Endothelial cell of umbilical vein (primary cell): Measurements from ENCODE around the gene STK39. TPM values are rescaled to one million over a fixed set of nuclear protein-coding genes. Genes with fewer than 3 reads are reported as not detected.

Experiments
- BruUV-seq: library from RNA; stranded (reverse); fragments of 400-500 nt; replicated peaks from 2 replicates; lab custom pipeline; 2021; lab: Mats Ljungman, UMichigan
- CTCF ChIA-PET: fragments of 300-600, 350-600 bp; sonication (Branson Sonifier 250); formaldehyde crosslinking; loops from one replicate; lab custom pipeline; 2021; ENCODE audit warnings: antibody characterized with exemption, inconsistent platforms; lab: Charles Lee
- POLR2A ChIA-PET: fragments of 300-600, 350-600 bp; sonication (Branson Sonifier 250); formaldehyde crosslinking; loops from one replicate; lab custom pipeline; 2021; ENCODE audit warnings: antibody characterized with exemption, inconsistent platforms; lab: Charles Lee
- DNase-seq: peaks from one replicate; pipeline ENCODE4 v3.0.0-alpha.2; 2011; ENCODE audit warnings: low read depth, low spot score
- FAIRE-seq: peaks from 2 replicates; lab custom pipeline; 2011; peaks lifted over from hg19 to GRCh38; lab: Jason Lieb, UNC
- H2AFZ ChIP-seq: 2 replicates; pipeline ENCODE4 v1.6.0; 2012; ENCODE audit warnings: low read depth, low read length, control low read depth, inconsistent platforms
- H3K27ac ChIP-seq: 2 replicates; pipeline ENCODE4 v1.5.1; 2011; ENCODE audit warnings: low read depth, mild to moderate bottlenecking, control low read depth, low read length, moderate library complexity; ENCODE audit not compliant: insufficient read depth
- H3K27me3 ChIP-seq, 2 experiments: 2 replicates each; pipeline versions ENCODE4 v1.6.0 to v1.6.1; 2011; ENCODE audit warnings: low read length in 2 of 2, mixed read lengths in 1 of 2; ENCODE audit not compliant: control insufficient read depth in 2 of 2, insufficient read depth in 2 of 2
- H3K36me3 ChIP-seq, 2 experiments: 2 replicates in 1 of 2; 3 replicates in 1 of 2; pipeline ENCODE4 v1.5.1; 2011; ENCODE audit warnings: low read length in 2 of 2, mild to moderate bottlenecking in 1 of 2, moderate library complexity in 1 of 2; ENCODE audit not compliant: control insufficient read depth in 2 of 2, insufficient read depth in 2 of 2; ENCODE audit errors: extremely low read depth in 1 of 2
- H3K4me1 ChIP-seq: 3 replicates; pipeline ENCODE4 v1.5.1; 2011; ENCODE audit warnings: mild to moderate bottlenecking, low read length; ENCODE audit not compliant: control insufficient read depth, insufficient read depth; ENCODE audit errors: extremely low read depth
- H3K4me2 ChIP-seq: 2 replicates; pipeline ENCODE4 v1.6.1; 2011; ENCODE audit warnings: low read length, control low read depth, mixed read lengths; ENCODE audit not compliant: insufficient read depth
- H3K4me3 ChIP-seq, 3 experiments: fragments of 200-600 bp in 1 of 3; sonication (generic), shearing (Covaris generic) in 1 of 3; replicated peaks in 1 of 3; 2 replicates each; pipeline ENCODE4 v1.5.1; 2011 to 2016; ENCODE audit warnings: control low read depth in 3 of 3, low read length in 3 of 3, mild to moderate bottlenecking in 2 of 3, inconsistent platforms in 1 of 3, low read depth in 1 of 3, moderate library complexity in 1 of 3; ENCODE audit not compliant: insufficient read depth in 1 of 3
- H3K79me2 ChIP-seq: 2 replicates; pipeline ENCODE4 v1.6.0; 2012; ENCODE audit warnings: low read length, inconsistent platforms; ENCODE audit not compliant: control insufficient read depth, insufficient read depth
- H3K9ac ChIP-seq: replicated peaks from 2 replicates; pipeline ENCODE3; 2011; ENCODE audit warnings: low read length, control low read depth; ENCODE audit not compliant: insufficient read depth; ENCODE audit errors: extremely low read depth
- H3K9me1 ChIP-seq: replicated peaks from 3 replicates; pipeline ENCODE4 v1.6.0; 2011; ENCODE audit warnings: mild to moderate bottlenecking, low read length; ENCODE audit not compliant: control insufficient read depth, insufficient read depth; ENCODE audit errors: extremely low read depth
- H3K9me3 ChIP-seq: replicated peaks from 2 replicates; pipeline ENCODE4 v1.5.1; 2012; ENCODE audit warnings: low read length, inconsistent platforms; ENCODE audit not compliant: control insufficient read depth, insufficient read depth
- H4K20me1 ChIP-seq: replicated peaks from 2 replicates; pipeline ENCODE3; 2011; ENCODE audit warnings: mild to moderate bottlenecking, low read length; ENCODE audit not compliant: control insufficient read depth, insufficient read depth; ENCODE audit errors: extremely low read depth
- CTCF ChIP-seq, 2 donors: IDR thresholded peaks; 1 replicate in 1 of 2; 2 replicates in 1 of 2; pipeline ENCODE4 v1.5.1; 2011; ENCODE audit warnings: low read length in 2 of 2, mild to moderate bottlenecking in 2 of 2, moderate library complexity in 2 of 2, control low read depth in 1 of 2, inconsistent platforms in 1 of 2, low read depth in 1 of 2; ENCODE audit not compliant: insufficient read depth in 1 of 2; ENCODE audit errors: extremely low read depth in 1 of 2
- EZH2 ChIP-seq: IDR thresholded peaks from 2 replicates; pipeline ENCODE4 v1.6.1; 2012; ENCODE audit warnings: borderline replicate concordance, low read depth, mild to moderate bottlenecking, moderate library complexity, low read length, inconsistent platforms; ENCODE audit not compliant: severe bottlenecking
- GATA2 ChIP-seq: IDR thresholded peaks from 2 replicates; pipeline ENCODE4 v1.7.0; 2011; ENCODE audit warnings: low read depth, mild to moderate bottlenecking, moderate library complexity, mixed read lengths, low read length; ENCODE audit not compliant: insufficient read length, insufficient read depth
- JUN ChIP-seq: IDR thresholded peaks from 2 replicates; pipeline ENCODE4 v1.6.1; 2011; ENCODE audit warnings: borderline replicate concordance, low read depth; ENCODE audit not compliant: insufficient read length, insufficient read depth
- MAX ChIP-seq: IDR thresholded peaks from 2 replicates; pipeline ENCODE4 v1.6.1; 2011; ENCODE audit not compliant: insufficient read depth, insufficient read length
- MYC ChIP-seq: IDR thresholded peaks from one replicate; pipeline ENCODE4 v1.6.1; 2011; ENCODE audit warnings: mild to moderate bottlenecking, low read depth, low read length
- POLR2A ChIP-seq: IDR thresholded peaks from 2 replicates; pipeline ENCODE4 v1.6.1; 2012; ENCODE audit warnings: low read depth, mild to moderate bottlenecking, control low read depth, low read length
- POLR2AphosphoS5 ChIP-seq: IDR thresholded peaks from 2 replicates; pipeline ENCODE4 v1.6.1; 2012; ENCODE audit warnings: low read depth, mild to moderate bottlenecking, control low read depth, low read length, moderate library complexity; ENCODE audit not compliant: insufficient read depth
- dilution Hi-C: fragments of 300-500 bp; cut with MboI; formaldehyde crosslinking; loops from one replicate; pipeline ENCODE4 v1.15.0; 2019; ENCODE audit warnings: low sequenced_read_pairs; ENCODE audit not compliant: extremely low pct_ligation_motif_present
- intact Hi-C: fragments of 100-400 bp; cut with micrococcal nuclease; formaldehyde crosslinking; loops from one replicate; pipeline ENCODE4 v1.10.0; 2022
- polyA plus RNA-seq, 4 experiments: library from polyadenylated mRNA; depleted of rRNA in 3 of 4; stranded (reverse) in 3 of 4; unstranded in 1 of 4; fragments of >200 nt; gene quantifications; 2 replicates each; pipeline versions ENCODE4 v1.2.1 to v1.2.3, GENCODE V29; 2011 to 2012; ENCODE audit warnings: missing spikeins in 1 of 4
- total RNA-seq: library from RNA; stranded (reverse); gene quantifications from 2 replicates; pipeline ENCODE4 v1.2.3, GENCODE V29; 2021

STK39 gene
- total and polyA plus RNA-seq, 2 donors (not counting 3 experiments of a cell fraction or from before 2014, with no cell fraction given): 4.6 to 13.1 TPM

- ChIA-PET CTCF (no interaction called here), POLR2A (no interaction called here)
- Histone ChIP-seq H2AFZ (no peak overlapping the region), H3K79me2 (no peaks in the 10 kb centered on the region), H3K27me3 (peaks cover 6 to 7% of the 10 kb centered on the region in 2 experiments), H3K4me3 (no peak overlapping the region), H3K9ac (no peak overlapping the region), H3K27ac (no peak overlapping the region), H3K36me3 (no peaks in the 10 kb centered on the region), H3K4me1 (no peaks in the 10 kb centered on the region), H3K9me3 (no peaks in the 10 kb centered on the region), H4K20me1 (no peaks in the 10 kb centered on the region), H3K9me1 (no peaks in the 10 kb centered on the region), H3K4me2 (no peak overlapping the region)
- BruUV-seq: no TSS peak
- FAIRE-seq (no peak), DNase-seq (no peak)
- TF ChIP-seq POLR2A: no peak
- TF ChIP-seq CTCF (IDR thresholded peaks at IDR 0.05; ENCODE audit: extremely low read depth in 1 of 2, insufficient read depth in 1 of 2, low read depth in 1 of 2, low read length in 2 of 2): no peak
- no peak for TF ChIP-seq MAX
- no peak for TF ChIP-seq EZH2
- no peak for TF ChIP-seq JUN
- TF ChIP-seq POLR2AphosphoS5: no peak
- TF ChIP-seq MYC: no peak
- TF ChIP-seq GATA2: no peak
- dilution Hi-C loops: no loop called here
- intact Hi-C loops: no loop called here
Measured at GRCh38 chr2:168255866-168256265, 8.5 kb upstream of the STK39 start.
